Measurements from ENCODE around the gene ACKR2. TPM values are rescaled to one million over a fixed set of nuclear protein-coding genes. Genes with fewer than 3 reads are reported as not detected.

ACKR2 gene
- total RNA-seq, 1 experiment from 2014 or later, result not detected

DNA sequence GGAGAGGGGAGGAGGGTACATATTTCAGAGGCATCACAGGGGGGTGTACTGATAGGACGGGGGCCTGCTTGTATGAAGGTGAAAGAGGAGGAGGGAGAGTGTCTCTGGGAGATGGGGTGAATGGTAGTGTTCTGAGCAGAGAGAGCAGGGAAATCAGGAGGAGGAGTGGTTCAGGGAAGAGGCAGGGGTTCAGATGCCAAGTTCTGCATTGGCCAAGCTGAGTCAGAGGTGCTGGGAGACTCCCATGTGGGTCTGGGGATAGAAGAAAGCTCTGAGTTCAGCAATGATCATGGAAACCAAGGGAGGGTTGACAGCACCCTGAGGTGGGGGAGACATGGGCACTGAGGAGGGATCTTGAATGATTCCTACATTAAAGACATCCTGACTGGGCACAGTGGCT is 63.5 kb downstream of the ACKR2 start:
- Histone ChIP-seq H2AFZ (ENCODE audit: low read length) (no peak overlapping the region), H3K4me2 (ENCODE audit: insufficient read depth, insufficient read length, low read length) (no peak overlapping the region), H3K9ac (ENCODE audit: extremely low read depth, insufficient read length, low read length) (no peak overlapping the region), H2BK20ac (ENCODE audit: low read depth, low read length, poor library complexity, severe bottlenecking) (no peak overlapping the region), H3K18ac (ENCODE audit: insufficient read length, low read depth, low read length) (no peak overlapping the region), H3K27ac (ENCODE audit: insufficient read length, low read depth, low read length) (no peak overlapping the region), H2BK15ac (ENCODE audit: low read depth, low read length) (no peak overlapping the region), H3K79me2 (ENCODE audit: insufficient read depth, low read length) (no peaks in the 10 kb centered on the region), H3K9me3 (ENCODE audit: control insufficient read depth, low read depth, low read length) (no peaks in the 10 kb centered on the region), H2BK5ac (ENCODE audit: insufficient read length, low read length) (no peak overlapping the region), H3K4me1 (ENCODE audit: insufficient read depth, low read length) (no peaks in the 10 kb centered on the region), H2BK12ac (ENCODE audit: insufficient read length, low read depth, low read length) (no peak overlapping the region), H3K27me3 (ENCODE audit: insufficient read depth, low read length) (no peaks in the 10 kb centered on the region), H3K4ac (ENCODE audit: low read depth, low read length) (no peak overlapping the region), H3T11ph (ENCODE audit: low read length) (no peak overlapping the region), H3K23me2 (ENCODE audit: insufficient read length, low read depth, low read length, poor library complexity, severe bottlenecking) (no peaks in the 10 kb centered on the region), H4K5ac (ENCODE audit: insufficient read length, low read depth, low read length) (no peak overlapping the region), H3K56ac (ENCODE audit: insufficient read length, low read depth, low read length) (no peak overlapping the region), H2BK120ac (ENCODE audit: low read depth, low read length, poor library complexity, severe bottlenecking) (no peak overlapping the region), H3K23ac (ENCODE audit: insufficient read length, low read depth, low read length) (no peak overlapping the region), H4K91ac (ENCODE audit: insufficient read length, low read depth, low read length) (no peak overlapping the region), H3K79me1 (ENCODE audit: insufficient read depth, low read depth, low read length, poor library complexity, severe bottlenecking) (no peaks in the 10 kb centered on the region), H3K14ac (ENCODE audit: insufficient read depth, low read length) (no peak overlapping the region), H4K8ac (replicated peaks; ENCODE audit: insufficient read length, low read depth, low read length) (no peak overlapping the region), H4K20me1 (ENCODE audit: control insufficient read depth, insufficient read depth, insufficient read length) (no peaks in the 10 kb centered on the region), H2AK5ac (ENCODE audit: insufficient read length, low read length) (no peak overlapping the region)
- peaks cover 7% of the 10 kb centered on the region for H3K27me3 Mint-ChIP-seq (ENCODE audit: low read depth)
- no peak overlapping the region for H3K4me3 Mint-ChIP-seq
- no peak for TF ChIP-seq CTCF (conservative IDR thresholded peaks at IDR 0.05)
- no peaks in the 10 kb centered on the region for H3K4me1 Mint-ChIP-seq
- H3K9me3 Mint-ChIP-seq, result no peaks in the 10 kb centered on the region
- no peak overlapping the region for H3K27ac Mint-ChIP-seq
- H3K36me3 Mint-ChIP-seq (ENCODE audit: insufficient read depth in 1 of 3, low read depth in 3 of 3), result no peaks in the 10 kb centered on the region
- no CpG with 5 or more reads among the region's 1 CpG for WGBS (ENCODE audit: extremely low coverage, insufficient read length, low lambda C conversion rate)
- no peak for DNase-seq
